Glutamatergic neuron (in vitro differentiated cells): Measurements from ENCODE around the gene CCL5. TPM values are rescaled to one million over a fixed set of nuclear protein-coding genes. Genes with fewer than 3 reads are reported as not detected.
"Not testable (repeated sequence)": the region's sequence is repeated elsewhere in the genome, so short reads cannot be mapped to it uniquely, and the experiment has no call there.

Experiments used
- DNase-seq: peaks from one replicate; pipeline ENCODE4 v3.0.0; 2022
- H3K27ac Mint-ChIP-seq: one replicate; pipeline ENCODE4 v1.8.0; 2020; ENCODE audit warnings: mild to moderate bottlenecking, mixed read lengths, inconsistent platforms; ENCODE audit not compliant: unreplicated experiment
- H3K27me3 Mint-ChIP-seq: one replicate; pipeline ENCODE4 v1.8.0; 2020; ENCODE audit warnings: mild to moderate bottlenecking, moderate library complexity, mixed read lengths, inconsistent platforms; ENCODE audit not compliant: unreplicated experiment
- H3K36me3 Mint-ChIP-seq: one replicate; pipeline ENCODE4 v1.8.0; 2020; ENCODE audit warnings: mild to moderate bottlenecking, mixed read lengths, inconsistent platforms; ENCODE audit not compliant: unreplicated experiment
- H3K4me1 Mint-ChIP-seq: one replicate; pipeline ENCODE4 v1.8.0; 2020; ENCODE audit warnings: mild to moderate bottlenecking, low read depth, mixed read lengths, inconsistent platforms; ENCODE audit not compliant: unreplicated experiment
- H3K4me3 Mint-ChIP-seq: one replicate; pipeline ENCODE4 v1.8.0; 2020; ENCODE audit warnings: mild to moderate bottlenecking, mixed read lengths, inconsistent platforms; ENCODE audit not compliant: unreplicated experiment
- H3K9me3 Mint-ChIP-seq: one replicate; pipeline ENCODE4 v1.8.0; 2020; ENCODE audit warnings: mild to moderate bottlenecking, moderate library complexity, mixed read lengths, inconsistent platforms; ENCODE audit not compliant: unreplicated experiment
- total RNA-seq: library from RNA; stranded (reverse); fragmentation: NEBNext Ultra II Directional; extraction: Animal tissue kit (Norgen Biotek cat#: 25700); gene quantifications from one replicate; pipeline ENCODE4 v1.2.1, GENCODE V29; 2021; ENCODE audit not compliant: unreplicated experiment
- TF ChIP-seq, protein P1 (sequence below): fragments of 200-600 bp; sonication (generic); IDR thresholded peaks from one replicate; pipeline ENCODE4 v1.5.0; 2021; ENCODE audit not compliant: partially characterized antibody, unreplicated experiment

The CCL5 gene
- total RNA-seq, 1 donor from 2014 or later = not detected

DNA sequence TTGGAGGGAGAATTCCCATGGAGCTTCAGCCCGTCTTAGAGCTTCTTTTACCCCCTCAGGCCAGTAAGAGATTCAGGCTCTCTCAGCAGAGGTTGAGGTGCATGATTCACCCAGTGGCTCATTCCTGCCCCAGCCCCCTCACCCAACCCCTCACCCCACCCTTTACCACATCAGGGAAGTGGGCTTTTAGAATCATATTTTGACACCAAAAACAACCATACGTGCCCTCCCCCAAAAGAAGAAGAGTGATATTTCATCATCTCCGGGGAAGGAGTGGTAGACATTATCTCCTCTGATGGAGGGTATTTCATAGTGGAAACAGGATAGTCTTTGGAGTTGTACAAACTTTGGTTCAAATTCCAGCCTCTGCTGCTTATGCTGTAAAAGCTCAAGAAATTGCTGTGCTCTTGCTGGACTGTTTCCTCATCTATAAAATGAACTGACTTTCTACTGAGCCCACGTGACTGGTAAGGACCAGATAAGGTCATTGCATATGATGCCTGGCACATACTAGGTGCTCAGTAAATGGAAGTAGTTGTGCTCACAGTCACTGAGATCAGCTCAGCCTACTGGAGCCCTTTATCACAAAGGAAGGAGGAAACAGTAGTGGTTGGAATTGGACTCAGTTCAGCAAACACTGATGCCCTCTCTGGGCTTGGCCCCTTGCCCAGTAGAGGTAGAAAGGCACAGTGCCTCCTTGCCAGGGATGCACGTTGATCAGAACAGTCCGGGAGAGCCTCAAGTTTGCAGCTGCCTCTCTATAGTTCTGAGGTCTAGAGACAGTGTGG, 18.3 kb upstream of the CCL5 start:
- TF ChIP-seq, protein P1, sequence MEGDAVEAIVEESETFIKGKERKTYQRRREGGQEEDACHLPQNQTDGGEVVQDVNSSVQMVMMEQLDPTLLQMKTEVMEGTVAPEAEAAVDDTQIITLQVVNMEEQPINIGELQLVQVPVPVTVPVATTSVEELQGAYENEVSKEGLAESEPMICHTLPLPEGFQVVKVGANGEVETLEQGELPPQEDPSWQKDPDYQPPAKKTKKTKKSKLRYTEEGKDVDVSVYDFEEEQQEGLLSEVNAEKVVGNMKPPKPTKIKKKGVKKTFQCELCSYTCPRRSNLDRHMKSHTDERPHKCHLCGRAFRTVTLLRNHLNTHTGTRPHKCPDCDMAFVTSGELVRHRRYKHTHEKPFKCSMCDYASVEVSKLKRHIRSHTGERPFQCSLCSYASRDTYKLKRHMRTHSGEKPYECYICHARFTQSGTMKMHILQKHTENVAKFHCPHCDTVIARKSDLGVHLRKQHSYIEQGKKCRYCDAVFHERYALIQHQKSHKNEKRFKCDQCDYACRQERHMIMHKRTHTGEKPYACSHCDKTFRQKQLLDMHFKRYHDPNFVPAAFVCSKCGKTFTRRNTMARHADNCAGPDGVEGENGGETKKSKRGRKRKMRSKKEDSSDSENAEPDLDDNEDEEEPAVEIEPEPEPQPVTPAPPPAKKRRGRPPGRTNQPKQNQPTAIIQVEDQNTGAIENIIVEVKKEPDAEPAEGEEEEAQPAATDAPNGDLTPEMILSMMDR = no peak
- Mint-ChIP-seq H3K36me3 (no peaks in the 10 kb centered on the region), H3K4me3 (no peak overlapping the region), H3K4me1 (peaks cover 3% of the 10 kb centered on the region), H3K9me3 (no peaks in the 10 kb centered on the region), H3K27me3 (peaks cover 3% of the 10 kb centered on the region), H3K27ac (no peak overlapping the region)
- DNase-seq = no peak

DNA sequence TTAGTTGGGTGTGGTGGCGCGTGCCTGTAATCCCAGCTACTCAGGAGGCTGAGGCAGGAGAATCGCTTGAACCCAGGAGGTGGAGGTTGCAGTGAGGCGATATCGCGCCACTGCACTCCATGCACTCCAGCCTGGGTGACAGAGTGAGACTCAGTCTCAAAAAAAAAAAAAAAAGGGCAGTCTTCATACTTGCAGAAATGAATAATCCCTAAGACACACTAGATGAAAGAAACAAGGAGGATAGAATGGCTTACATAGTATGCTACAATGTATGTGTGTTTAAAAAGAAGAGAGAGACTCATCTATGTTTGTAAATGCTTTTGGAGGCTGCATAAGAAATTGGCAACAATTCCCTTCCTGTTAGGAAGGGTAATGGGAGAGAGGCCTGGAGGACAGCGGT, 17.6 kb upstream of the CCL5 start:
- not testable (repeated sequence) for H3K27ac Mint-ChIP-seq, H3K36me3 Mint-ChIP-seq, H3K4me3 Mint-ChIP-seq, DNase-seq, H3K9me3 Mint-ChIP-seq, H3K4me1 Mint-ChIP-seq, H3K27me3 Mint-ChIP-seq

DNA sequence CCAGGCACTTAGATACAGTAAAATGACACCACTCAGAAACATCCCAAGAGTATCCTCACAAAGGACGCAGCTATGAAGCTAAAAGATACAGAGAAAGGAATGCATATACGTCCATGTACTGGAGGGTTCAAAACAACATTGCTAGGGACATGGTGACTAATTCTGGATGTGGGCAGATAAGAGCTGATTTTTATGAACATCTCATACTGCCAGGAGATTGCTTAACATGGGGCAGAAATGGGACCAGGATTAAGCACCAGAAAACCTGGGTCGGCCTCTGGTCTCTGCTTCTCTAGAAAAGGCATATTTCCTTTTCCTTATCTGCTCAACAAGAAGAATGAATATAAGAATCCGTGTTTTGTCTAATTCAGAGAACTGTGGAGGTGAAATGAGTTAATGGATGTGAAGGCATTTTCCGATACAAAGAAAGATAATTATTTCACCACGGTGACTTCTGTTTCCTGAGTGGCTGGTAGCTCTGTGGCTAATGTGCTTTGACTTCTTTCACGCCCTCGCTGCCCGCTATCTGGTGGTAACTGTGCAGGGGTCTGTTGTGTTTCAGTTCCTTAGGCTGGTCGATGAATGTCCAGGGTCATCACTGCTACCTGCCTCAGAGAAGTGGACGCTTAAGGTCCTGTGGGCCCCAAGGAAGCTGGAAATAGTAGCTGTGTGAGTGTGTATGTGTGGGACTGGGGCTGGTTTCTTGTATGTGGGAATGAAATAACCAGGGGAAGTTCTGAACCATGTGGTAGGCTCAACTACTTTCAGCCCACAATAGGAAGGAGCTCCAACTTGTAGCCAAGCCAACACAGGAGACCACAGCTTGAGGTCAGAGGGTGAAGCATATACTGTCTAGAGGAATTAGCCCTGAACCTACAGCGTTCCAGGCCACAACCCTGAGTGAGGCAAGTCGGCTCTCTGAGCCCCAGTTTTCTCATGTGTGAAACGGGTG, 15.8 kb upstream of the CCL5 start:
- Mint-ChIP-seq H3K36me3 (no peaks in the 10 kb centered on the region), H3K27me3 (peaks cover 3% of the 10 kb centered on the region), H3K4me1 (peaks cover 3% of the 10 kb centered on the region), H3K27ac (no peak overlapping the region), H3K4me3 (no peak overlapping the region), H3K9me3 (no peaks in the 10 kb centered on the region)
- TF ChIP-seq, protein P1 = no peak
- DNase-seq = no peak

DNA sequence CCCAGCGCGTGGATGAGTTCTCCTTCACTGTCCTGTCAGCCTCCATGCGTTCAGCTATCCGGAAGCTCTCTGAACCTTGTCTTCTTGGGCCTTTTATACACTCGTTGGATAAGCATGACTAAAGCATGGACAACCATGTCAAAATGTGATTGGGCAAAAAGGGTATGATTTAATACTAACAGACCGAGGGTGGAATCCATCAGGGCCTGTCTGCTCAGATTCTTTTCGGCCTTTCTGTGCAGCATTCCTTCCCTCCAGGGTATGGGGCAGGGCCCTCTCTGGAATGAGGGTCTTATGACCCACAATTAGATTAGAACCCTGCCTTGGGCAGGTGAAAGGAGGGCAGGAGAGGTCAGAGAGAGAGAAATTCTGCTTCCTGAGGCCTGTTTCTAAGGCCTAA, 14.0 kb upstream of the CCL5 start:
- Mint-ChIP-seq H3K36me3 (no peaks in the 10 kb centered on the region), H3K4me1 (no peaks in the 10 kb centered on the region), H3K27me3 (no peaks in the 10 kb centered on the region), H3K4me3 (no peak overlapping the region), H3K27ac (no peak overlapping the region), H3K9me3 (no peaks in the 10 kb centered on the region)
- no peak for DNase-seq
- TF ChIP-seq, protein P1 = no peak

DNA sequence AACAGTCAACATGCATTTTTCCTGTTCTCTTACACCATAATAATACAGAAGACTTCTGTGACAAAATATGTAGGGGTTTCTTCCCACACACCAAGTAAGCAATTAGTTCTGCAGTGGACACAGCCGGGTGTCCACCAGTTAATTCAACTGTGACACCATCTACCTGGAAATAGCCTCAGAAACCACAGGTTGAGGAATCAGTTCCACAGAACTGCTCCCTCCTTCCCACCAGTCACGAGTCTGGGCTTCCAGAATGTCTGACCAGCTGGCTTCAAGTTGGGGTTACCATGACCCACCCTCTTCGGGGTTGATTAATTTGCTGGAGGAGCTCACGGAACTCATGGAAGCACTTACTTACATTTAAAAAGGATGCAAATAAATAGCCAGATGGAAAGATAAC, 13.6 kb upstream of the CCL5 start:
- no peak overlapping the region for H3K4me3 Mint-ChIP-seq
- no peaks in the 10 kb centered on the region for H3K27me3 Mint-ChIP-seq
- no peaks in the 10 kb centered on the region for H3K36me3 Mint-ChIP-seq
- H3K9me3 Mint-ChIP-seq = no peaks in the 10 kb centered on the region
- no peaks in the 10 kb centered on the region for H3K4me1 Mint-ChIP-seq
- H3K27ac Mint-ChIP-seq = no peak overlapping the region
- no peak for DNase-seq
- TF ChIP-seq, protein P1 = no peak
